SK-N-SH (cell line): ENCODE results near the gene ABCC12. TPM values are rescaled to one million over a fixed set of nuclear protein-coding genes. Genes with fewer than 3 reads are reported as not detected.

Source experiments
- CTCF ChIA-PET: fragments of 300-600, 350-600 bp; formaldehyde crosslinking; extraction: SDS; loops from one replicate; lab custom pipeline; 2021; lab: Yijun Ruan, JAX
- POLR2A ChIA-PET: fragments of 350-600 bp; sonication (Branson Sonifier 250); formaldehyde crosslinking; extraction: SDS; loops from one replicate; lab custom pipeline; 2020; ENCODE audit warnings: antibody characterized with exemption, inconsistent platforms; lab: Yijun Ruan, JAX
- DNase-seq: peaks from one replicate; pipeline ENCODE4 v3.0.0; 2012
- H2AFZ ChIP-seq: fragments of 200-600 bp; sonication (generic); 2 replicates; pipeline ENCODE4 v1.8.1; 2016; ENCODE audit warnings: antibody characterized with exemption, mild to moderate bottlenecking, low read depth
- H3F3A ChIP-seq: fragments of 200-600 bp; sonication (generic); replicated peaks from 2 replicates; pipeline ENCODE3; 2016; ENCODE audit warnings: antibody characterized with exemption, mild to moderate bottlenecking; ENCODE audit not compliant: insufficient read depth
- H3K27ac ChIP-seq, 2 experiments: fragments of 200-500 bp in 1 of 2; fragments of 200-600 bp in 1 of 2; sonication (Bioruptor generic) in 1 of 2; sonication (generic), shearing (Covaris generic) in 1 of 2; 2 replicates each; pipeline versions ENCODE4 v1.5.1 to v1.6.1; 2014 to 2016; ENCODE audit warnings: low read depth in 2 of 2, inconsistent platforms in 1 of 2, low read length in 1 of 2, mild to moderate bottlenecking in 1 of 2, mixed read lengths in 1 of 2
- H3K27me3 ChIP-seq: fragments of 200-600 bp; sonication (generic), shearing (Covaris generic); 2 replicates; pipeline ENCODE4 v1.6.1; 2016; ENCODE audit warnings: mixed run types; ENCODE audit not compliant: insufficient read depth
- H3K36me3 ChIP-seq, 2 experiments: fragments of 200-500 bp in 1 of 2; fragments of 200-600 bp in 1 of 2; sonication (Bioruptor generic) in 1 of 2; sonication (generic) in 1 of 2; replicated peaks in 1 of 2; 2 replicates each; pipeline versions ENCODE3 to v1.5.1; 2014 to 2016; ENCODE audit warnings: low read length in 1 of 2, mild to moderate bottlenecking in 1 of 2; ENCODE audit not compliant: insufficient read depth in 2 of 2, control insufficient read depth in 1 of 2
- H3K4me1 ChIP-seq, 2 experiments: fragments of 200-500 bp in 1 of 2; fragments of 200-600 bp in 1 of 2; sonication (Bioruptor generic) in 1 of 2; sonication (generic), shearing (Covaris generic) in 1 of 2; 2 replicates each; pipeline versions ENCODE4 v1.5.1 to v1.6.1; 2014 to 2016; ENCODE audit warnings: low read depth in 1 of 2, low read length in 1 of 2, mixed run types in 1 of 2; ENCODE audit not compliant: insufficient read depth in 2 of 2, control insufficient read depth in 1 of 2
- H3K4me2 ChIP-seq: fragments of 200-600 bp; sonication (generic), shearing (Covaris generic); 2 replicates; pipeline ENCODE4 v1.6.1; 2017; ENCODE audit warnings: mixed run types
- H3K4me3 ChIP-seq, 2 experiments: fragments of 200-500 bp in 1 of 2; fragments of 200-600 bp in 1 of 2; sonication (Bioruptor generic) in 1 of 2; sonication (generic), shearing (Covaris generic) in 1 of 2; 2 replicates each; pipeline versions ENCODE4 v1.5.1 to v1.8.1; 2014 to 2016; ENCODE audit warnings: low read depth in 2 of 2, inconsistent platforms in 1 of 2, low read length in 1 of 2, mild to moderate bottlenecking in 1 of 2, mixed read lengths in 1 of 2, moderate library complexity in 1 of 2
- H3K79me2 ChIP-seq: fragments of 200-600 bp; sonication (generic); 2 replicates; pipeline ENCODE4 v1.8.1; 2017; ENCODE audit warnings: mild to moderate bottlenecking; ENCODE audit not compliant: insufficient read depth
- H3K9ac ChIP-seq: fragments of 200-600 bp; sonication (generic); 2 replicates; pipeline ENCODE4 v1.6.1; 2017; ENCODE audit warnings: mixed run types
- H3K9me2 ChIP-seq: fragments of 200-600 bp; sonication (generic); 2 replicates; pipeline ENCODE4 v1.6.1; 2017; ENCODE audit warnings: mixed run types
- H3K9me3 ChIP-seq: fragments of 200-600 bp; sonication (generic); 2 replicates; pipeline ENCODE4 v1.6.1; 2017; ENCODE audit warnings: mixed run types, mild to moderate bottlenecking, moderate library complexity
- H4K20me1 ChIP-seq: fragments of 200-600 bp; sonication (generic); 2 replicates; pipeline ENCODE4 v1.6.1; 2017; ENCODE audit warnings: mild to moderate bottlenecking, mixed run types; ENCODE audit not compliant: insufficient read depth
- CHD2 ChIP-seq: fragments of 150-350 bp; IDR thresholded peaks from 2 replicates; pipeline ENCODE4 v1.6.1; 2018; ENCODE audit warnings: low read length; ENCODE audit not compliant: partially characterized antibody
- EP300 ChIP-seq, 2 experiments: IDR thresholded peaks; 2 replicates each; pipeline versions ENCODE4 v1.4.0 to v1.6.1; 2012; ENCODE audit warnings: borderline replicate concordance in 1 of 2, low read depth in 1 of 2, low read length in 1 of 2
- EZH2phosphoT487 ChIP-seq: fragments of 200-600 bp; sonication (generic); IDR thresholded peaks from 2 replicates; pipeline ENCODE4 v1.6.1; 2017; ENCODE audit warnings: low read depth, mixed run types, mild to moderate bottlenecking, antibody characterized with exemption, moderate library complexity, borderline replicate concordance
- FOXJ3 ChIP-seq: sonication (generic); formaldehyde crosslinking; IDR thresholded peaks from 2 replicates; pipeline ENCODE4 v1.5.1; 2020; ENCODE audit warnings: mild to moderate bottlenecking, missing genetic modification reagents
- GABPA ChIP-seq: IDR thresholded peaks from 2 replicates; pipeline ENCODE4 v1.4.0; 2012; ENCODE audit warnings: low read depth, mild to moderate bottlenecking
- GATA2 ChIP-seq: sonication (generic); formaldehyde crosslinking; IDR thresholded peaks from 2 replicates; pipeline ENCODE4 v1.5.0; 2020; ENCODE audit warnings: mild to moderate bottlenecking, missing genetic modification reagents
- MEF2A ChIP-seq: IDR thresholded peaks from 2 replicates; pipeline ENCODE4 v1.4.0; 2012; ENCODE audit warnings: low read depth, borderline replicate concordance
- POLR2AphosphoS5 ChIP-seq: IDR thresholded peaks from 2 replicates; pipeline ENCODE4 v1.6.1; 2012; ENCODE audit warnings: low read depth, low read length
- RAD21 ChIP-seq: IDR thresholded peaks from 2 replicates; pipeline ENCODE4 v1.6.1; 2012; ENCODE audit warnings: mild to moderate bottlenecking, low read length
- RCOR1 ChIP-seq: fragments of 150-350 bp; IDR thresholded peaks from 2 replicates; pipeline ENCODE4 v1.6.1; 2017; ENCODE audit warnings: antibody characterized with exemption, low read length
- REST ChIP-seq: IDR thresholded peaks from 2 replicates; pipeline ENCODE4 v1.6.1; 2012; ENCODE audit warnings: mild to moderate bottlenecking, low read depth, low read length, moderate library complexity
- RXRA ChIP-seq: IDR thresholded peaks from 2 replicates; pipeline ENCODE4 v1.4.0; 2012; ENCODE audit warnings: low read depth, mild to moderate bottlenecking, borderline replicate concordance
- SMC3 ChIP-seq: IDR thresholded peaks from 2 replicates; pipeline ENCODE4 v1.6.1; 2012; ENCODE audit warnings: low read depth, low read length, improper control_type of control experiment
- TAF1 ChIP-seq: IDR thresholded peaks from 2 replicates; pipeline ENCODE4 v1.6.1; 2012; ENCODE audit warnings: low read depth, mild to moderate bottlenecking, low read length, moderate library complexity, borderline replicate concordance
- TCF12 ChIP-seq: IDR thresholded peaks from 2 replicates; pipeline ENCODE4 v1.4.0; 2012
- TEAD4 ChIP-seq: IDR thresholded peaks from 2 replicates; pipeline ENCODE4 v1.4.0; 2012; ENCODE audit warnings: mild to moderate bottlenecking, borderline replicate concordance; ENCODE audit not compliant: insufficient read depth
- USF1 ChIP-seq: IDR thresholded peaks from 2 replicates; pipeline ENCODE4 v1.4.0; 2012; ENCODE audit warnings: low read depth, borderline replicate concordance
- WGBS: methylation state at CpG from one replicate; pipeline ENCODE4 v1.1.6; 2017; ENCODE audit warnings: low lambda C conversion rate; 5-methylcytosine and 5-hydroxymethylcytosine counted together
- polyA plus RNA-seq, 3 experiments: library from polyadenylated mRNA; depleted of rRNA; stranded (reverse); fragments of >200 nt; gene quantifications; 2 replicates each; pipeline ENCODE4 v1.2.3, GENCODE V29; 2012
- TF ChIP-seq, protein P1 (sequence below): IDR thresholded peaks from 2 replicates; pipeline ENCODE4 v1.4.0; 2012; ENCODE audit warnings: low read depth, borderline replicate concordance
- TF ChIP-seq, protein P2 (sequence below): fragments of 150-350 bp; IDR thresholded peaks from 2 replicates; pipeline ENCODE4 v1.6.1; 2016; ENCODE audit warnings: mild to moderate bottlenecking, low read depth, low read length

ABCC12 gene
- polyA plus RNA-seq, 1 of the 3 experiments (the other 2 are of a cell fraction): not detected

- Histone ChIP-seq H3K9ac (no peak overlapping the region), H3K4me3 (no peak overlapping the region), H3K9me2 (no peaks in the 10 kb centered on the region), H3K4me1 (peaks cover 0 to 4% of the 10 kb centered on the region in 2 experiments; a peak in 1 of 4 replicates), H2AFZ (no peak overlapping the region), H3K4me2 (no peak overlapping the region), H3K27me3 (no peaks in the 10 kb centered on the region), H3K27ac (no peak overlapping the region), H3K36me3 (no peaks in the 10 kb centered on the region), H3K9me3 (no peaks in the 10 kb centered on the region), H3F3A (no peaks in the 10 kb centered on the region), H4K20me1 (no peaks in the 10 kb centered on the region), H3K79me2 (no peaks in the 10 kb centered on the region)
- CTCF ChIA-PET: interaction anchor here (0.7 to 12.0 kb wide), 17 partner anchors 8 to 1312 kb away, joined by 3 to 152 read pairs (median 7); partner anchors contain the start of gene NETO2
- POLR2A ChIA-PET: no interaction called here
- WGBS: 76% methylated on average over 4 of the region's 4 CpGs
- DNase-seq: no peak
- TF ChIP-seq, protein P1, sequence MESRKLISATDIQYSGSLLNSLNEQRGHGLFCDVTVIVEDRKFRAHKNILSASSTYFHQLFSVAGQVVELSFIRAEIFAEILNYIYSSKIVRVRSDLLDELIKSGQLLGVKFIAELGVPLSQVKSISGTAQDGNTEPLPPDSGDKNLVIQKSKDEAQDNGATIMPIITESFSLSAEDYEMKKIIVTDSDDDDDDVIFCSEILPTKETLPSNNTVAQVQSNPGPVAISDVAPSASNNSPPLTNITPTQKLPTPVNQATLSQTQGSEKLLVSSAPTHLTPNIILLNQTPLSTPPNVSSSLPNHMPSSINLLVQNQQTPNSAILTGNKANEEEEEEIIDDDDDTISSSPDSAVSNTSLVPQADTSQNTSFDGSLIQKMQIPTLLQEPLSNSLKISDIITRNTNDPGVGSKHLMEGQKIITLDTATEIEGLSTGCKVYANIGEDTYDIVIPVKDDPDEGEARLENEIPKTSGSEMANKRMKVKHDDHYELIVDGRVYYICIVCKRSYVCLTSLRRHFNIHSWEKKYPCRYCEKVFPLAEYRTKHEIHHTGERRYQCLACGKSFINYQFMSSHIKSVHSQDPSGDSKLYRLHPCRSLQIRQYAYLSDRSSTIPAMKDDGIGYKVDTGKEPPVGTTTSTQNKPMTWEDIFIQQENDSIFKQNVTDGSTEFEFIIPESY: no peak
- TF ChIP-seq SMC3 (no peak), RXRA (no peak), FOXJ3 (CRISPR knock-in tag) (no peak), TAF1 (no peak), CHD2 (no peak), POLR2AphosphoS5 (no peak), MEF2A (no peak), RCOR1 (no peak), EP300 (IDR thresholded peaks at IDR 0.05; ENCODE audit: borderline replicate concordance in 1 of 2, low read depth in 1 of 2, low read length in 1 of 2) (no peak), GABPA (no peak), TEAD4 (no peak), GATA2 (no peak), EZH2phosphoT487 (no peak), TCF12 (no peak), REST (no peak), RAD21 (no peak), USF1 (no peak)
- TF ChIP-seq, protein P2, sequence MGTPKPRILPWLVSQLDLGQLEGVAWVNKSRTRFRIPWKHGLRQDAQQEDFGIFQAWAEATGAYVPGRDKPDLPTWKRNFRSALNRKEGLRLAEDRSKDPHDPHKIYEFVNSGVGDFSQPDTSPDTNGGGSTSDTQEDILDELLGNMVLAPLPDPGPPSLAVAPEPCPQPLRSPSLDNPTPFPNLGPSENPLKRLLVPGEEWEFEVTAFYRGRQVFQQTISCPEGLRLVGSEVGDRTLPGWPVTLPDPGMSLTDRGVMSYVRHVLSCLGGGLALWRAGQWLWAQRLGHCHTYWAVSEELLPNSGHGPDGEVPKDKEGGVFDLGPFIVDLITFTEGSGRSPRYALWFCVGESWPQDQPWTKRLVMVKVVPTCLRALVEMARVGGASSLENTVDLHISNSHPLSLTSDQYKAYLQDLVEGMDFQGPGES: no peak
Observed at GRCh38 chr16:48165961-48166578, 10.3 kb upstream of the ABCC12 start.
